HL-60/S4 (cell line): ENCODE measurements around the gene OSBP2.

Experiments
- in situ Hi-C: fragments of 300-500 bp; cut with MboI; formaldehyde crosslinking; loops from 2 replicates; pipeline ENCODE4 v1.14.3; 2022; ENCODE audit warnings: low sequenced_read_pairs

OSBP2 gene

DNA sequence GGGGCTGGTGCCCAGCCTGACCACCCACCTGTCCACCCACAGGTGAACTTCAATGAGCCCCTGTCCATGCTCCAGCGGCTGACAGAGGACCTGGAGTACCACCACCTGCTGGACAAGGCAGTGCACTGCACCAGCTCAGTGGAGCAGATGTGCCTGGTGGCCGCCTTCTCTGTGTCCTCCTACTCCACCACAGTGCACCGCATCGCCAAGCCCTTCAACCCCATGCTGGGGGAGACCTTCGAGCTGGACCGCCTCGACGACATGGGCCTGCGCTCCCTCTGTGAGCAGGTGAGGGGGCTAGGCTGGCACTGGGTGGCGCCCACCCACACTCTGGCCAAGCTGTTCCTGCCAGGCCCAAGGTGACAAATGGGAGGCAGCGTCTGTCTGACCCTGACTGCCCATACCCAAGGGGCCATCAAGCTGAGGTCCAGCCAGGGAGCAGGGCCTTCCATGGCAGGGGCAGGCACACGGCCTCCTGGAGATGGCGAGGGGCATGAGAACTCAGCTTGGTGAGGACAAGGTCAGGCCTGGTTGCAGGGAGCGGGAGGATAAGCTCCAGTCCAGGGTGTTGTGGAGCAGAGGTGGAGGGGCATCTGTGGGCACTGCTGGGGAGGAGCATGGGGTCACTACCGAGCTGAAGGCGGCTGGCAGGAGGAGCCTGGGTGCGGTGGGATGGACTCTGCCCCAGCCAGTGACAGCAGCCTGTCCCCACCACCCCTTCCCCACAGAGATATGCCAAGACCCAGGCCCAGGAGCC, 196.2 kb downstream of the OSBP2 start:
- in situ Hi-C loops = no loop called here

DNA sequence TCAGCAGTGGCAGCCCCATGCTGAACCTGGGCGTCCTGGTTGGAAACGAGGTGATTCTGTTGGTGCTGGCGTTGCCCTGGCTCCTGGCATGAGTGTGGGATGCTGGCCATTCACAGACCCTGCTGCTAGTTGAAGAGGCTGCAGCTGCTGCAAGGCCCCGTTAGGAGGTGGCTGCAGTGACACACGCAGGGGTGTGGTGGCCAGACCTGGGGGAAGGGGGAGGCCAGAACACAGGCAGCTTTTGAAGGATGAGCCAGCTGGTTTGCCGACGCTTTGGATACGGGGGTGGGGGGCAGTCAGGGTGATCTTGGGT, 196.7 kb downstream of the OSBP2 start:
- in situ Hi-C loops = no loop called here

DNA sequence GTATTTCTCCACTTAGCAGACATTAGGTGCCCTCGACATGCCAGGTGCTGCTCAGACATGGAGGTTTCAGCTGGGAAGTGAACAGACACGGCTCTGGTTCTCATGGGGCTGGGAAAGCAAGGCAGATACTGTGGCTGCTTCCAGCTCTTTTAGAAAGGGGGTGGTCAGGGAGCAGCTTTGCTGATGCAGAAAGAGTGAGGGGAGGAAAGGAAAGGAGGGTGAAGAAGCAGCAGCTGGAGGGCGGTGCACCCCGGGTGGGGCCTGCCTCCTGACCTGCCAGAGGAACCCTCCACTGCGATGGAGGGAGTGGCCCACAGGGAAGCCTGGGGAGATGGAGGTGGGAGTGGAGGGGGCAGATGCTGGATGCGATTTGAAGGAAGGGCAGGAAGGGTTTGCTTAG, 197.1 kb downstream of the OSBP2 start:
- in situ Hi-C loops = no loop called here

DNA sequence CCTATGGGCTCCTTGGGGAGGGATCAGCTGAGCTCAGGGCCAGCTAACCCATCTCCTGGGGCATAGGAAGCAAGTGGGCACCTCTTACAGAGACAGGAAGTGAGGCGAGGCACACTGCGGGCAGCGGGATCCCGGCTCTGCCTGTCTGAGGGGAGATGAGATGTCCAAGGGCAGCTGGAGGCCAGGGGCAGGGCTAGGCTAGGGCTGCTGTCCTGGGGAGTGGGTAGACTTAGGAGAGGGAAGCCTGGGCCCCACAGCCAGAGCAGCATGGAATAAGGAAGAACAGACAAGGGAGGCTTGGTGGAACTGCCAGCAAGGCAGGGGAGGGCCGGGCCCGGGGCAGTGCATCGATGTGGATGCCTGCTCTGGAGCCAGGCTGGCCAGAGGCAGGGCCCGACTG, 197.6 kb downstream of the OSBP2 start:
- in situ Hi-C loops = no loop called here

DNA sequence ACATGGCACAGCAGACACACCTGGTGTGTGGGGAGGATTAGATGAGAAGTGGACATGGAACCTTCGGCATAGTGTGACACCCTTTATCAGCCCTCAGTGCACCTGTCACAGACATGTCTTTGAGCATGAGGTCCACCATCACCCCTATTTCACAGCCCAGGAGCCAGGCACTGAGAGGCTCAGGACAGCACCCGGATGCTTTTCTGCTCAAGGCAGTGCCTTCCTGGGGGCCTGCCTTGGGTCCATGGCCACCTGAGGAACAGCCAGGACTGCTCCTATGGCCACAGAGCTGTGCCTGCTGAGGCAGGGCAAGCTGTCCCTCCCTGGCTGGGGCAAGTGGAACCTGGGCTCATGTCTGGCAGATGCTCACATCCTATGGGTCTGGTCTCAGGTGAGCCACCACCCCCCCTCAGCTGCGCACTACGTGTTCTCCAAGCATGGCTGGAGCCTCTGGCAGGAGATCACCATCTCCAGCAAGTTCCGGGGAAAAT, 198.1 kb downstream of the OSBP2 start:
- in situ Hi-C loops = no loop called here

DNA sequence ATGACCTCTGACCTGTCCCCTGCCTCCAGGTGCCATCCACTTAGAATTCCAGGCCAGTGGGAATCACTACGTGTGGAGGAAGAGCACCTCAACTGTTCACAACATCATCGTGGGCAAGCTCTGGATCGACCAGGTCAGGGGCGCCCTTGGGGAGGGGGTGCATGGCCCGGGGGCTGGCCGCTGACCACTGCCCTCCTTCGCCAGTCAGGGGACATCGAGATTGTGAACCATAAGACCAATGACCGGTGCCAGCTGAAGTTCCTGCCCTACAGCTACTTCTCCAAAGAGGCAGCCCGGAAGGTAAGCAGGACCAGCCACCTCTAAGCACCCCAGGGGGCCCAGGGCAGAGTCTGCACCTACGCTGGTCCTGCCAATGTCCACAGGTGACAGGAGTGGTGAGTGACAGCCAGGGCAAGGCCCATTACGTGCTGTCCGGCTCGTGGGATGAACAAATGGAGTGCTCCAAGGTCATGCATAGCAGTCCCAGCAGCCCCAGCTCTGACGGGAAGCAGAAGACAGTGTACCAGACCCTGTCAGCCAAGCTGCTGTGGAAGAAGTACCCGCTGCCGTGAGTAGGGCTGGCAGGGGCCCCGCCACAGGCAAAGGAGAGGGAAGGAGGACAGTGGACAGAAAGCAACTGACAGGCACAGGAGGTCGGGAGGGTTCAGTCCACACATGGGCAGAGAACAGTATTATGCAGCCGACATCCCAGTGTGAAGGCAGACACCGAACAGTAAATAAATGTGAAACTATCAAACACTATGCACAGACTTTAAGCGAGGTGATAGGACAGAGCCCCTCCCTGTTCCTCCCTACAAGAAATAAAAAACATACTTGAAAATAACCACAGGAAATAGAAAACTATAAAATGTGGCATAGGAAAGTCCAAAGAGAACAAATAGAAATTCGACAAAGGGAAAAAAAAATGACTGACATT, 199.0 kb downstream of the OSBP2 start:
- in situ Hi-C loops = no loop called here

DNA sequence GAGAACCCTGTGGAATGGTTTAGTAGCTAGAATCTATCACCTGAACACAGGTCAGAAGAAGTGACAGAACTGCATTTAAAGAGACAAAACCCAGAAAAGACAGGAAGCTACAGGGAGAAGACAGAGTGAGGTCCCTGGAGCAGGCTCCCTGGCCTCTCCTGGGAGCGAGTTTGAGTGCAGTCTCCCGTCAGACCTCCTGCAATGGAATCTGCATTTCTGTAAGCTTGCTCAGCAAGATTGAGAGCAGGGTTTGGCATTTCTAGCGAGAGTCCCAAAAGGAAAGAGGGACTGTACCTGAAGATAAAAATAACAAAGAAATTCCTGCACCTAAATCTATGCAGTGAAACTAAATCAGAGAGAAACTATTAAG, 199.7 kb downstream of the OSBP2 start:
- in situ Hi-C loops = no loop called here

DNA sequence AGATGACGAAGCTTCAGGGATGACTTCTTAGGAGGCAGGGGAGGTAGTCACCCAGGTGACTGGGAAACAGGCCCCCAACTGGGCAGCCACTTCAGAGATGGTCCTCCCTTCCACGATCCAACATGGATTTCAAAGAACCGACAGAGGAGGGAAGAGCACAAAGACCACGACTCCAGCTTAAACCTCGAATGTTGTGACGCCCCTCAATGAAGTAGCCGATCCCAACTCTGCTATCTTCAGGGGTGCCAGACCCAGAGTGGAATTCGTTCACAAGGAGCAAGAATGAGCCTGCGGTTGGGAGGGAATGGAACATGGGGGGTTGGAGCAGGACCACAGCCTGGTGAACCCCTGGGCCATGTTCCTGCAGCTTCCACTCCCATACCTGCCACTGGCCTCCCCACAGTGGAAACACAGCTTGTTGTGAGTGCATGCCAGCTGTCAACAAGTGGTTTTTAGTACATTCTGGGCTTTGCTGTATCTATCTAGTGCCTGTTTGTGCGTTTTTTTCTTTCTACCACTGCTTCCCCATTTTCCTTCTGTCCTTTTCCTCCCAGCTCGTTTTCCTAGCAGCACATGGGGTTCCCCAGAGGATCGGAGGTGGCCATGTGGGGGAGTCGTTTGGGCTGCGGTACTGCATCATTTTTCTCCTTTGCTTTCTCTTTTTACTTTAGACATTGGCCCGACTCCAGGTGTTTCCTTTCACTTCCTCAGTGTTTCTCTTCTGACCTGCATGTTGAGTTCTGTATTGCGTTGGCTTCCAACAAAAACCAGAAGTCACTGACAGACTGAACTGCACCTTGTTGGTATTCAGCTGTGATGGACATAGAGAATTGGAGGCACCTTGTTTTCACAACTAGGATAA, 208.1 kb downstream of the OSBP2 start:
- in situ Hi-C loops = no loop called here

DNA sequence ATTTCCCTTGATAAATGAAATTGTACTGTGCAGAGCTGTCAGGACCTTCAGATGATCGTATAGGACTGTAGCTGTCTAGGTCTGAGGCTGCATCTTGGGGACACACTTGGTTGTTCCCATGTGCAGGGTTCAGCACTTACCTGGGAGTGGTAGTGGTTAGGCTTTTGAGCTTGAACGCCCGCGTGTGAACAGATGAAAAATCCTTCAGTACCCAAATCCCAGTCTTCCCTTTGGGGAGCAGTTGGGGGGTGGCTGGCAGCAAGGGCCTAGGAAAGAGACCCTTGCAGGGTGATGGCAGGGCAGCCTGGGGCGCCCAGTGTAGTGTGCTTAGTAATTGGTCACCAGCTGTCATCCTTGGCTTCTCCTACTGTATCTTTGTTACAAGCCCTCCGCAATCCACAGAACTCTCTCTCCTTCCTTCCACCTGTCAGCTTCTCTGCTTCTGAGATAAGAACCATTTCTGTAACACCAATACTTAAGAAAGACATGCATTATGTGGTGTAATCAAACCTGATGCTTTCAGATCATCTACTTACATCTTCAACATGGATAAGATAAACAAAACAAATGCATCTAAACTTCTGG, 209.3 kb downstream of the OSBP2 start:
- in situ Hi-C loops = no loop called here

DNA sequence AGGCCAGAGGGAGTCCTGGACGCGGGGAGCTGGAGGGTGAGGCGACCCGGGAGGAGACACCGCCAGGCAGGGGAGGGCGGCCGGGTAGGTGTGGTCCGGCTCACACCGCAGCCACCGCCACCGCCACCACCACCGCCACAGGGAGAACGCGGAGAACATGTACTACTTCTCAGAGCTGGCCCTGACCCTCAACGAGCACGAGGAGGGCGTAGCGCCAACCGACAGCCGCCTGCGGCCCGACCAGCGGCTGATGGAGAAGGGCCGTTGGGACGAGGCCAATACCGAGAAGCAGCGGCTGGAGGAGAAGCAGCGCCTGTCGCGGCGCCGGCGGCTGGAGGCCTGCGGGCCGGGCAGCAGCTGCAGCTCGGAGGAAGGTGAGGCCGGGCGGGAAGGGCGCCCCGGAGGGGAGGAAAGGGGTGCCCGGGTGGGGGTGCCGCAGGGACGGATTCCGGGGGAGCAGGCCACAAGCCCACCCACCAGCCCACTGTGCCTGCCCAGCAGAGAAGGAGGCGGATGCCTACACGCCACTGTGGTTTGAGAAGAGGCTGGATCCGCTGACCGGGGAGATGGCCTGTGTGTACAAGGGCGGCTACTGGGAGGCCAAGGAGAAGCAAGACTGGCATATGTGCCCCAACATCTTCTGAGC, 211.1 kb downstream of the OSBP2 start:
- in situ Hi-C loops = no loop called here

DNA sequence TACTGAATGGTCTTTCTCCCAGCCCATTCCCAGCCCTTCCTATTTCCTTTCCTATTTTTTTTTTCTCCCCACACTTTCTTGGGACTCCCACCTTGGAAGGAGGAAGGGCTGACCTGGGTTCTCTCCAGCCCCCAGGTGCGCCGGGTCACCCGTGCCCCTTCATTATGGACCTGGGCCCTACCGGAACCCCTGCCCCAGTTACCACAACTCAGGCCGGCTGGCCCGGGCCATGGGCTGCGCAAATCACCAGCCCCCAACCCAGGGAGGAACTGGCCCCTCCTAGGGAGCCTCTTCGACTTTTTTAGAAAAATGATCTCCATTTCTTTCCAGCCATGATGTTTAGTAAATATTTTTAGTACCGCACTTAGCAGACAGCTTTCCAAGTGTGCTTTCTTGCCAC, 211.7 kb downstream of the OSBP2 start:
- in situ Hi-C loops = no loop called here

DNA sequence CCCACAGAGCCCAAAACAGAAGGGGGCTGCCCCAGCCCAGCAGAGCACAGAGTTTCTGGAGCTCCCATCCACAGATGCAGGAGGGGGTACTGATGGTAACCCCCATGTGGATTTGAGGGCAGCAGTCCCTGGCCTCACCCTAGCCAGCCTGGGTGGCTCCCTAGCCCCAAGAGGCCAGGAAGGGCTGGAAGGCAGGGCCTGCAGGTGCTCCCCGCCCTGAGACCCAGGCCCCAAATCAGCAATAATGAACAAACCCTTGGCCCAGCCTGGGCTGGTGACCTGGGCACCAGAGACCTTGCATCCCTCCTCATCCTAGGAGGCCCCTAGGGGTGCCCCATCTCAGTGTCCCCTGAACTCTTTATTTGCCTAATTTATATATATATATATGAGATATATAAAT, 212.3 kb downstream of the OSBP2 start:
- in situ Hi-C loops = no loop called here

DNA sequence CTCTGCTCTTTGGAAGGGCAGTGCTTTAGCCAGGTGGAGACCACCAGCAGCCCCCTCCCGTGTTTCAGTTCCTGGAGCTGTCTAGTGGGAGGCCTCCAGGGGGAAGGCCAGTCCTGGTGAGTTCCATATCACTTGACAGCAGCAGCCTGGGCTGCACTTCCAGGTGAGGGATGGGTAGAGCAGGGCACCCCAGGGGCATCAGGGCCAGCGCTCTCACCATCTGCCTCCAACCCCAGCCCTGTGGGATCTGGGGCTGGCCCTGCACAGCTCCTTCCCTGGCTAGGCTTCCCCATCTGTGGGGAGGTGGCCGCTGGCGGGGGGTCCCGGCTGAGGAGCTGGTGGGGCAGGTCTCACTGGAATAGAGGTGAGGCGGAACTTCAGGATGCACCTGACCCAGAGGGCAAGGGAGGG, 213.4 kb downstream of the OSBP2 start:
- in situ Hi-C loops = no loop called here

DNA sequence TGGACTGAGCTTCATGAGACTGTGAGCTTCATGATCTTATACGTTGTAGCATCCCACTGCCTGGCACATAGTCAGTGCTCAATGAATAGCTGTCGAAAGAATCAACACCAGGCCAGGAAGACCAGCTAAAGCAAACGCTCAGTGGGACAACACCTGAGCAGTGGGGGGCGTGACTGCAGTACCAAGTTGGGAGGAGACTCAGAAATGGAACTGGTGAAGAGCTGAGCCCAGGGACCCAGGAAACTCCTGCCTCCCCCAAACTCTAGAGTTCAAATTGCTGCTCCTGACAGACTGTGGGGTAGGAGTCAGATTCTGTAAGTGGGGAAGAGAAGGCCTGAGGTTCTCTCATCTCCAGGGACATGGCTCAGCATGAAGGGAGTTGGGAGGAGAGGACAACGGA, 214.6 kb downstream of the OSBP2 start:
- in situ Hi-C loops = no loop called here

DNA sequence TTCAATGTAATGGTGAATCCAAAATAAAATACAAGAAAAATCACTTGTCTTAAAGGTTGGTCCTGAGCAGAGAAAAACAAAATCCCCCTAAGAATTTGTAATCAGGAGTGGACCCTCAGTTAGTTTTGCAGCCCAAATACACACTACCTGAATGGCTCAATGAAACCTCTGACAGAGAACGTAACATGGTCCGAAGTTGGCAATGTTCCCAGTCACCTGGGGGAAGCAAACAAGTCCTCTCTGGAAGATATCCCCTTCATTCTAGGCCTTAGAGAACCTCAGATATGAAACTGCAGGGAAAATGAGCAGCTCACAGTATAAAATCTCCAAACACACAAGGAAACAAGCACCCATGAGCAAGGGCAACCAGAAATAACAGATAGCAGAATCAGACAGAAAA, 215.7 kb downstream of the OSBP2 start:
- in situ Hi-C loops = no loop called here

DNA sequence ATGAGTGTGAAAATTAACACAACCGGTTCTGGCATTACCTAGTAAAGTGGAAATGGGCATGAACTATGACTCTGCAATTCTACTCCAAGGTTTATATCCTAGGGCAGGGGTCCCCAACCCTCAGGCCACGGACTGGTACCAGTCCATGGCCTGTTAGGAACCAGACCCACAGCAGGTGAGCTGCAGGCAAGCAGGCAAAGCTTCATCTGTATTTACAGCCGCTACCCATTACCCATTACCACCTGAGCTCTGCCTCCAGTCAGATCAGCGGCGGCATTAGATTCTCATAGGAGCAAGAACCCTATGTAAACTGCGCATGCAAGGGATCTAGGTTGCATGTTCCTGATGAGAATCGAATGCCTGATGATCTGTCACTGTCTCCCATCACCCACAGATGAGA, 224.1 kb downstream of the OSBP2 start:
- in situ Hi-C loops = no loop called here

DNA sequence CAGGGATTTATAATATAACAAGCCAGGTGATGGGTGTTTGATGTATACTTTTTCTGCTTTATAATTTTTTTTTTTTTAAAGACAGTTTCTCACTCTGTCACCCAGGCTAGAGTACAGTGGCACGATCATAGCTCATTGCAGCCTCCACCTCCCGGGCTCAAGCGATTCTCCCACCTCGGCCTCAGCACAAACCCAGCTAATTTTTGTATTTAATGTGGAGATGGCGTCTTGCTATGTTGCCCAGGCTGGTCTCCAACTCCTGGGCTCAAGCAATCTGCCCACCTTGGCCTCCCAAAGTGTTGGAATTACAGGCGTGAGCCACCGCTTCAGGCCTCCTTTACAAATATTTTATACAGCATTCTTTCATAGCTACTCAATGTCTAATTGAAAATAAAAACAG, 225.3 kb downstream of the OSBP2 start:
- in situ Hi-C loops = no loop called here

DNA sequence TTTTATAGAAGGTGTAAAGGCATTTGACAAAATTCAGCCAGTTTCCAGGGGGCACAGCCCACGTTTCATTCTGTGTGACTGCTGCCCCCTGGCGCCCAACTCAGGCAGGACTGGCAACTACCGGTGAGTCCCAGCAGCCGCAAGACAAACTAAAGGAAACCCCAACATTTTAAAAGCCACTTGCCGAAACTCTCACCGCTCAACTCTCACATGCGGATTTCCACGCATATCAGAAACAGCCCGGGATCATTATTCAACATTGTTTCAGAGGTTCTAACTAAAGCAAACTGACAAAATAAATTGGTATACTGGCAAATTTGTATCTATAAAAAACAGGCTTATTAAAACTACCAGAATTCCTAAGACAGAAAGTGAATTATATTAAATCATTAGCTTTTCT, 225.7 kb downstream of the OSBP2 start:
- in situ Hi-C loops = no loop called here

DNA sequence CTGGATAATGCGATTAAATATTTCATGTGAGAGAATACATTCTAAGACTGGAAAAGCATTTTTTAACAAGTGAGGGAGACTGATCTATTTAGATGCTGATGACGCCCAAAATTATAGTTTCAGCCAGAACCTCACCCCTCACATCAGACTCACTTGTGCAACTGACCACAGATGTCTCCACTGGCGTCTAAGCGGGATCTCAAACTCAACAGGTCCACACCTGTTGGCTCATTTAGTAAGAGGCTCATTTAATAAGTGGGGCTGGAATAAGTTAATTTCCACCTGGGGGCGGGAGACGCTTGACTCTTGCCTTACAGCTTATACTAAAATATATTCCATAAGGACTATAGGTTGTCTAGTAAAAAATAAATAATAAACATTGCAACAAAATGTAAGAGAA, 226.4 kb downstream of the OSBP2 start:
- in situ Hi-C loops = no loop called here

DNA sequence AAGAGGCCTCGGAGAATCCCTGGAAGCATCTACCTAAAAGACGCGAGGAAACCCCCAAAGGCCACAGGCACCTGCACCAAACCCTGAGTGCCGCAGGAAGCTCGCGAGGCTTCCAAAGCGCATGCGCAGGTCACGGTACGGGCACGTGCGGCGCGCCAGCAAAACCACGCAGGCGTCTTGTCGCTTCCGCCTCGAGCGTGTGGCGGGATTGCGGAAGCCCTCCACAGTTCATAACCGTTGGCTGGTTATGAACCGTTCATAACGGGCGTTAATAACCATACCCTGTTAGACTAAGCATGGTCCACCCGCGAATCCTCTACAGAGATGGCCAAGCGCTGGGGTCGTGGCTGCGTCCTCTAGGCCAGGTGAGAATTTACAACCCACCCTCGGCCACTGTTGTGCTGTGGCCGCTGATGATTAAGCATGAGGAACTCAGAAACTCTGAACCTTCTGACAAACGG, 227.5 kb downstream of the OSBP2 start:
- in situ Hi-C loops = no loop called here
